HG02885 (cell line): ENCODE data around the gene AGMAT.
"Not testable (repeated sequence)": the region's sequence is repeated elsewhere in the genome, so short reads cannot be mapped to it uniquely, and the experiment has no call there.

ENCODE experiments used
- ATAC-seq: cut with Tn5 transposase; IDR thresholded peaks from one replicate; pipeline ENCODE4 v1.9.1; 2021; ENCODE audit warnings: mild to moderate bottlenecking; ENCODE audit not compliant: unreplicated experiment, poor library complexity

The AGMAT gene

GRCh38 chr1:15616373-15617172 lies 31.7 kb upstream of the AGMAT start:
- no peak for ATAC-seq

GRCh38 chr1:15610167-15610566 lies 25.3 kb upstream of the AGMAT start:
- ATAC-seq: no peak

- ATAC-seq: no peak
Measured at GRCh38 chr1:15609631-15610030, 24.8 kb upstream of the AGMAT start.

- no peak for ATAC-seq
Measured at GRCh38 chr1:15605398-15606383, 20.8 kb upstream of the AGMAT start.

GRCh38 chr1:15604400-15604799 lies 19.5 kb upstream of the AGMAT start:
- ATAC-seq: not testable (repeated sequence)

- not testable (repeated sequence) for ATAC-seq
Measured at GRCh38 chr1:15603966-15604282, 19.1 kb upstream of the AGMAT start.

- peak; percentile 87 for ATAC-seq
Measured at GRCh38 chr1:15603050-15603965, 18.5 kb upstream of the AGMAT start.

GRCh38 chr1:15598436-15598835 lies 13.6 kb upstream of the AGMAT start:
- ATAC-seq: no peak

GRCh38 chr1:15595809-15596617 lies 11.2 kb upstream of the AGMAT start:
- no peak for ATAC-seq

- no peak for ATAC-seq
Measured at GRCh38 chr1:15592285-15592684, 7.4 kb upstream of the AGMAT start.

GRCh38 chr1:15583016-15583706 lies 1.7 kb downstream of the AGMAT start:
- no peak for ATAC-seq

- ATAC-seq: no peak
Measured at GRCh38 chr1:15579683-15580047, 5.2 kb downstream of the AGMAT start.

GRCh38 chr1:15578921-15579682 lies 5.7 kb downstream of the AGMAT start:
- no peak for ATAC-seq

- no peak for ATAC-seq
Measured at GRCh38 chr1:15577691-15578090, 7.2 kb downstream of the AGMAT start.

- ATAC-seq: no peak
Measured at GRCh38 chr1:15575549-15576150, 9.2 kb downstream of the AGMAT start.

- no peak for ATAC-seq
Measured at GRCh38 chr1:15574741-15575140, 10.1 kb downstream of the AGMAT start.

- no peak for ATAC-seq
Measured at GRCh38 chr1:15573477-15573876, 11.4 kb downstream of the AGMAT start.

- no peak for ATAC-seq
Measured at GRCh38 chr1:15571266-15571665, 13.6 kb downstream of the AGMAT start.
